ENCODE results near the gene UNC13D. TPM values are rescaled to one million over a fixed set of nuclear protein-coding genes. Genes with fewer than 3 reads are reported as not detected.
"Not testable (repeated sequence)": the region's sequence is repeated elsewhere in the genome, so short reads cannot be mapped to it uniquely, and the experiment has no call there.

UNC13D gene
- total RNA-seq, 1 donor from 2014 or later, result 33.1 TPM

DNA sequence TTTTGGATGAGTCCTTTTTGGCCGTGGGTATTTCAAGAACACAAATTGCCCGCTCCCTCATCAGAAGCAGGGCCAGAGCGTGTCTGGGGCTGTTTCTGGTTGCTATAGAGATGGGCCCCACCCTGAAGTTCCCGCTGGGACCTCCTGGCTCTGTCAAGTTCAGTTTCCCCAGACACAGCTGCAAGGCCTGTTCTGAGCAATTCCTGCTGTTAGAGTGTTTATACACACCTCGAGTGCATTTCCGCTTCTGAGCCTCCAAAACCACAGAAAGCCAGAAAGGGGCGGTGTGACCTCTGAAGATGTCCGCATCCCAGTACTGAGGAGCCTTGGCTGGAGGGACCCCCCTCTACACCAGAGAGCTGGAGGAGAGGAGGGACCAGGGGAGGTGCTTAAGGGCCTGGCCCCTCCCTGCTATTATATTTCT lies 20.3 kb upstream of the UNC13D start:
- DNase-seq (ENCODE audit: low spot score in 2 of 2), result no peak
- no peaks in the 10 kb centered on the region for H3K27me3 ChIP-seq
- TF ChIP-seq, protein P1, sequence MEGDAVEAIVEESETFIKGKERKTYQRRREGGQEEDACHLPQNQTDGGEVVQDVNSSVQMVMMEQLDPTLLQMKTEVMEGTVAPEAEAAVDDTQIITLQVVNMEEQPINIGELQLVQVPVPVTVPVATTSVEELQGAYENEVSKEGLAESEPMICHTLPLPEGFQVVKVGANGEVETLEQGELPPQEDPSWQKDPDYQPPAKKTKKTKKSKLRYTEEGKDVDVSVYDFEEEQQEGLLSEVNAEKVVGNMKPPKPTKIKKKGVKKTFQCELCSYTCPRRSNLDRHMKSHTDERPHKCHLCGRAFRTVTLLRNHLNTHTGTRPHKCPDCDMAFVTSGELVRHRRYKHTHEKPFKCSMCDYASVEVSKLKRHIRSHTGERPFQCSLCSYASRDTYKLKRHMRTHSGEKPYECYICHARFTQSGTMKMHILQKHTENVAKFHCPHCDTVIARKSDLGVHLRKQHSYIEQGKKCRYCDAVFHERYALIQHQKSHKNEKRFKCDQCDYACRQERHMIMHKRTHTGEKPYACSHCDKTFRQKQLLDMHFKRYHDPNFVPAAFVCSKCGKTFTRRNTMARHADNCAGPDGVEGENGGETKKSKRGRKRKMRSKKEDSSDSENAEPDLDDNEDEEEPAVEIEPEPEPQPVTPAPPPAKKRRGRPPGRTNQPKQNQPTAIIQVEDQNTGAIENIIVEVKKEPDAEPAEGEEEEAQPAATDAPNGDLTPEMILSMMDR (IDR thresholded peaks at IDR 0.05), result no peak
- H3K9me3 ChIP-seq, result no peaks in the 10 kb centered on the region
- intact Hi-C loops (cut with DNase I), result no loop called here
- H3K36me3 ChIP-seq, result no peaks in the 10 kb centered on the region
- peak overlapping the region; percentile 45 to 52 for H3K27ac ChIP-seq
- peaks cover 4 to 16% of the 10 kb centered on the region in 2 donors for H3K4me1 ChIP-seq
- no peak overlapping the region for H3K4me3 ChIP-seq

DNA sequence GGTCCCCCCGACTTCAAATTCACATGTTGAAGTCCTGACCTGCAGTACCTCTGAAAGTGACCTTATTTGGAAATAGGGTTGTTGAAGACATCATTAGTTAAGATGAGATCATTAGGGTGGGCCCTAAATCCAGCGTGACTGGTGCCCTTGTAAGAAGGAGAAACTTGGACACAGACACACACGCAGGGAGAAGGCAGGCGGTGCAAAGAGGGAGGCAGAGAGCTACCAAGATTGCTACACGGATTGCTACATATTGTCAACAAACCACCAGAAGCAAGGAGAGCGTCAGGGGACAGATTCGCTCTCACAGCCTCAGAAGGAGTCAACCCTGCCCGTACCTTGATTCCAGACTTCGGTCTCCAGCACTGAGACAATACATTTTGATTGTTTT lies 17.7 kb upstream of the UNC13D start:
- Histone ChIP-seq H3K27ac (peak overlapping the region; percentile 23 to 42), H3K4me1 (peaks cover 0 to 6% of the 10 kb centered on the region in 2 donors), H3K9me3 (no peaks in the 10 kb centered on the region), H3K36me3 (no peaks in the 10 kb centered on the region), H3K4me3 (no peak overlapping the region), H3K27me3 (no peaks in the 10 kb centered on the region)
- intact Hi-C loops (cut with DNase I), result no loop called here
- TF ChIP-seq, protein P1 (IDR thresholded peaks at IDR 0.05), result no peak
- DNase-seq (ENCODE audit: low spot score in 2 of 2), result no peak

DNA sequence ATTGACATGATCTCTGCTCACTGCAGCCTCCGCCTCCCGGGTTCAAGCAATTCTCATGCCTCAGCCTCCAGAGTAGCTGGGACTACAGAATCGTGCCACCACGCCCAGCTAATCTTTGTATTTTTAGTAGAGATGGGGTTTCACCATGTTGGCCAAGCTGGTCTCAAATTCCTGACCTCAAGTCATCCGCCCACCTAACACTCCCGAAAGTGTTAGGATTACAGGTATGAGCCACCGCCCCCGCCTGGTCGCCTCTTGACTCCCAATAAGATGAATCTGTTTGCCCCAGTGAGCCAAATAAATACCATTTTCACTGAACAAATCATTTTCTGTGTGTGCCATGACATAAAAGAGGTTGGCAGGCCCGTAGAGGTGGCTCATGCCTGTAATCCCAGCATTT lies 15.2 kb upstream of the UNC13D start:
- intact Hi-C loops (cut with DNase I); H3K36me3 ChIP-seq; H3K27me3 ChIP-seq; DNase-seq (ENCODE audit: low spot score in 2 of 2); H3K9me3 ChIP-seq; H3K4me3 ChIP-seq: not testable (repeated sequence)
- peaks cover 0 to 11% of the 10 kb centered on the region in 2 donors for H3K4me1 ChIP-seq
- peak overlapping the region in 1 of 2 donors; percentile 26 for H3K27ac ChIP-seq

DNA sequence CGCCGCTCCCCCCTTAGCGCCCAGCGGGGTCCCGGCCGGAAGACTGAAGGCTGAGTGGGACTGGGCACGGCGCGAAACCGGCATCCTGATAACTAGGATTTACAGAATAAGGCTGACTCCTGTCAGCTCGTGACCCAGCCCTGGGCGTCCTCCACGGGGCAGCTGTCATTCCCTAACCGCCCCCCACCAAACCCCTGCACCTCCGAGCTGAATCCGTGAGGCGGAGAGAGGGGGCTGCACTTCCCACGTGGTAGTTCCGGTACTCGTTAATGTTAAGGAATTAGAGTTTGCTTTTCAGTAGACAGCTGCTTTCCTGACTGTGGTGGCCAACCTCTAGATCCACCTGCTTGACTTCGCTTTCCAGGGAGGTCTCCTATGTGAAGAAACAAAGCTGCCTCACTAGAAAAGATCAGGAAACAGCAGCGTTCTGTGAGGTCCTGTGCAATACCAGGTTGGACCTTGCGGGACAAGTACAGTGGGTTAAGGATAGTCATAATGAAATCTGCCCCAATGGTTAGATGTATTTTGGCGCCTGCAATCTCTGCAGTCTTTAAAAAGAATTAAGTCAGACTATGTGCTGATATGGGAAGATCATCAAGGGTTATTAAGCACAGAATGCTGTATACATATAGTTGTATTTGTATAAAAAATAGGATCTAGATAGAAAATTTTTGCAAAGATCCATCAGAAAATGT lies 12.0 kb upstream of the UNC13D start:
- H3K4me3 ChIP-seq, result peak overlapping the region; percentile 56 to 87
- H3K36me3 ChIP-seq, result peaks cover 9 to 10% of the 10 kb centered on the region in 2 donors
- intact Hi-C loops (cut with DNase I), result no loop called here
- H3K27me3 ChIP-seq, result no peaks in the 10 kb centered on the region
- peak overlapping the region; percentile 95 to 98 for H3K27ac ChIP-seq
- H3K9me3 ChIP-seq, result no peaks in the 10 kb centered on the region
- TF ChIP-seq, protein P1 (IDR thresholded peaks at IDR 0.05), result no peak
- no peak for DNase-seq (ENCODE audit: low spot score in 2 of 2)
- H3K4me1 ChIP-seq, result peaks cover 3 to 17% of the 10 kb centered on the region in 2 donors

DNA sequence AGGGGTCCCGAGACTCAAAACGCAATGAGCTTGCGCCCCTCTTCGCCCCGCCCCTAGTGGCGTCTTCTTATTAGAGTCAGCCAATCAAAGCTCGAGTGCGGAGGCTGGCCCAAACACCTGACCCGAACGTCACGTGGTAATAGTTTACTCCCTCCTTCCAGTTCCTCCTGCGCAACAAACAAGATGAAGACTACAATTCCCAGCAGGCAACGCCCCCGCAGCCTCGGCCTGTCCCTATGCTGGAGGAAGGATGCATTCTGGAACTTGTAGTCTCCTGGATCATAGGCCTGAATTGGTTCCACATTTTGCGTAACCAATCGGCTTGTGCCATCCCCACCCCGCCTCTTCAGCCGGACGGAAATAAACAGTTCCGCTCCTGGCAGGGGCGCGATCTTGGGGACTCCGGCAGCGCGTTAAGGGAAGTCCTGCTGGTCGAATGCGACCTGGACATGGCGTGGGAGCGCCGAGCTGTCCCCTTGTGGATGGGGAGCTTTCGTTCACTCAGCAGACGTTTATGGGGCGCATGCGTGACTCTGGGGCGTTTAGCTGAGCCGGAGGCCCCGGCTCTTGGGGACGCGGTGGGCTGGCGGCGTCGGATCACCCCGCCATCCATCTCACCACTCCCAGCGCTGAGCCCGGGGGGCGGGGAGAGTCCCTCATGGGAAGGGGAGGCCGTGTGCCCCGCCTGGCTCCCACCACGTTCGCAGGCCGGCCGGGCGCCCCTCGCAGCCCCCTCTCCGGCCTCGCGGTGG lies 11.3 kb upstream of the UNC13D start, which contains the start of gene WBP2:
TSS of gene WBP2 (minus strand) at position 26 of the 752 bp plus-strand sequence. CDS start 38 bp downstream, outside the sequence.
- peaks cover 3 to 17% of the 10 kb centered on the region in 2 donors for H3K4me1 ChIP-seq
- intact Hi-C loops (cut with DNase I), result loop anchor here (1.0 to 2.0 kb wide), 4 partner anchors 17 to 71 kb away; partner anchors contain the start of genes TRIM65 and UNK
- TF ChIP-seq, protein P1 (IDR thresholded peaks at IDR 0.05), result peak; percentile 63 to 84 (median 68)

More for the DNA sequence above, 11.3 kb upstream of the UNC13D start, which contains the start of gene WBP2:
- Histone ChIP-seq H3K27me3 (no peaks in the 10 kb centered on the region), H3K9me3 (no peaks in the 10 kb centered on the region), H3K36me3 (peaks cover 16 to 18% of the 10 kb centered on the region in 2 donors), H3K27ac (peak within 1 kb of the TSS; percentile 95 to 98), H3K4me3 (peak within 1 kb of the TSS; percentile 56 to 87)
- DNase-seq (ENCODE audit: low spot score in 2 of 2), result peak; percentile 99 to 100

All from ascending aorta (tissue), 2 donors.